GM21360 (cell line): ENCODE results near the gene TAF11L12.
"Not testable (repeated sequence)": the region's sequence is repeated elsewhere in the genome, so short reads cannot be mapped to it uniquely, and the experiment has no call there.

ENCODE experiments used
- ATAC-seq: cut with Tn5 transposase; IDR thresholded peaks from one replicate; pipeline ENCODE4 v1.9.1; 2021; ENCODE audit warnings: mild to moderate bottlenecking, moderate library complexity; ENCODE audit not compliant: unreplicated experiment

The TAF11L12 gene

DNA sequence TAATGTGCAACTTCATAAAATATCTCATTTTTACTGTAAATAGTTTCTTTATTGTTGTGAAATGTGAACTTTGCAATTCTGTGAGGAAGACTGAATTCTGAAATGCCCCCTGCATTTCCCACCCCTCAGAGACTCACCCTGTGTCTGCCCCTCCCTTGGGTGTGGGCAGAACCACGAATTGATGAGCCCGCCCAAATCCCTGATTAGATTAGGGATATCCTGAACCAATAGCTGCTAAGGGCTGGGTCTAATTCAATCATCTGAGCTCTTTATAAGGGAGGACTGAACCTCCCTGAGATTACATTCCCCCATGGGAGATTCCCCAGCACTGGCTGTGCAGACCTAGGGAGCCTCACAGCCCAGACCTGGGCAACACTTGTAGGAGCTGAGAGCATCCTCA, at the start of gene TAF11L12:
Gene TAF11L12 (plus strand): TSS at position 301 of the 400 bp plus-strand sequence.
- not testable (repeated sequence) for ATAC-seq

DNA sequence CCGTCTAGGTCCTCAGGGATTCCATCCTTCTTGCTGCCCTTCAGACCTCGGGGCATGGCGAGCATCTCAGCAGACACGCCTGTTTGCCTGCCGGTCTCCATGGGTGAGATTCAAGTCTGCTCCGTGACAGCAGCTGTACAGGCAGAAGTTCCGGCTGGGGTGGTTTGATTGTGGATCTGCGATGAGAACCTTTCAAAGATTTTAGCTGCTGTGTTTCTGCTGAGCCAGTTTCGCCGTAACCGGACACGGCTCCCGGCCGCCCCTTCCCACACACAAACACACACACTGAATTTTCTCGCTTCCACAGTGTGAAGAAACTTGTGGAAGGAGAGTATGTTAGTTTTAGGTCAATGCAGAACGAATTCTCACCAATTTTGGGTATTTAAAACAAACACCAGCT, 24.5 kb upstream of the TAF11L12 start, which contains the start of gene TAF11L7:
Gene TAF11L7 (minus strand): TSS at position 101 of the 400 bp plus-strand sequence.
- ATAC-seq, result not testable (repeated sequence)

DNA sequence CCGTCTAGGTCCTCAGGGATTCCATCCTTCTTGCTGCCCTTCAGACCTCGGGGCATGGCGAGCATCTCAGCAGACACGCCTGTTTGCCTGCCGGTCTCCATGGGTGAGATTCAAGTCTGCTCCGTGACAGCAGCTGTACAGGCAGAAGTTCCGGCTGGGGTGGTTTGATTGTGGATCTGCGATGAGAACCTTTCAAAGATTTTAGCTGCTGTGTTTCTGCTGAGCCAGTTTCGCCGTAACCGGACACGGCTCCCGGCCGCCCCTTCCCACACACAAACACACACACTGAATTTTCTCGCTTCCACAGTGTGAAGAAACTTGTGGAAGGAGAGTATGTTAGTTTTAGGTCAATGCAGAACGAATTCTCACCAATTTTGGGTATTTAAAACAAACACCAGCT, 19.3 kb upstream of the TAF11L12 start, which contains the start of gene TAF11L8:
Gene TAF11L8 (minus strand): TSS at position 101 of the 400 bp plus-strand sequence.
- ATAC-seq, result not testable (repeated sequence)

DNA sequence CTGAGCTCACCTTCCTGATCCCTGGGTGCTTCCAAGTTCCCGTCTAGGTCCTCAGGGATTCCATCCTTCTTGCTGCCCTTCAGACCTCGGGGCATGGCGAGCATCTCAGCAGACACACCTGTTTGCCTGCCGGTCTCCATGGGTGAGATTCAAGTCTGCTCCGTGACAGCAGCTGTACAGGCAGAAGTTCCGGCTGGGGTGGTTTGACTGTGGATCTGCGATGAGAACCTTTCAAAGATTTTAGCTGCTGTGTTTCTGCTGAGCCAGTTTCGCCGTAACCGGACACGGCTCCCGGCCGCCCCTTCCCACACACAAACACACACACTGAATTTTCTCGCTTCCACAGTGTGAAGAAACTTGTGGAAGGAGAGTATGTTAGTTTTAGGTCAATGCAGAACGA, 15.9 kb upstream of the TAF11L12 start, which contains the start of gene TAF11L9:
Gene TAF11L9 (minus strand): TSS at position 140 of the 400 bp plus-strand sequence.
- not testable (repeated sequence) for ATAC-seq

DNA sequence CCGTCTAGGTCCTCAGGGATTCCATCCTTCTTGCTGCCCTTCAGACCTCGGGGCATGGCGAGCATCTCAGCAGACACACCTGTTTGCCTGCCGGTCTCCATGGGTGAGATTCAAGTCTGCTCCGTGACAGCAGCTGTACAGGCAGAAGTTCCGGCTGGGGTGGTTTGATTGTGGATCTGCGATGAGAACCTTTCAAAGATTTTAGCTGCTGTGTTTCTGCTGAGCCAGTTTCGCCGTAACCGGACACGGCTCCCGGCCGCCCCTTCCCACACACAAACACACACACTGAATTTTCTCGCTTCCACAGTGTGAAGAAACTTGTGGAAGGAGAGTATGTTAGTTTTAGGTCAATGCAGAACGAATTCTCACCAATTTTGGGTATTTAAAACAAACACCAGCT, 12.5 kb upstream of the TAF11L12 start, which contains the start of gene TAF11L10:
Gene TAF11L10 (minus strand): TSS at position 101 of the 400 bp plus-strand sequence.
- not testable (repeated sequence) for ATAC-seq

DNA sequence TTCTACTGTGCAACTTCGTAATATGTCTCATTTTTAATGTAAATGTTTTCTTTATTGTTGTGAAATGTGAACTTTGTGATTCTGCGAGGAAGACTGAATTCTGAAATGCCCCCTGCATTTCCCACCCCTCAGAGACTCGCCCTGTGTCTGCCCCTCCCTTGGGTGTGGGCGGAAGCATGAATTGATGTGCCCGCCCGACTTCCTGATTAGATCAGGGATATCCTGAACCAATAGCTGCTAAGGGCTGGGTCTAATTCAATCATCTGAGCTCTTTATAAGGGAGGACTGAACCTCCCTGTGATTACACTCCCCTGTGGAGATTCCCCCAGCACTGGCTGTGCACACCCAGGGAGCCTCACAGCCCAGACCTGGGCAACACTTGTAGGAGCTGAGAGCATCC, 6.3 kb upstream of the TAF11L12 start, which contains the start of gene TAF11L11:
Gene TAF11L11 (plus strand): TSS at position 304 of the 400 bp plus-strand sequence.
- not testable (repeated sequence) for ATAC-seq

DNA sequence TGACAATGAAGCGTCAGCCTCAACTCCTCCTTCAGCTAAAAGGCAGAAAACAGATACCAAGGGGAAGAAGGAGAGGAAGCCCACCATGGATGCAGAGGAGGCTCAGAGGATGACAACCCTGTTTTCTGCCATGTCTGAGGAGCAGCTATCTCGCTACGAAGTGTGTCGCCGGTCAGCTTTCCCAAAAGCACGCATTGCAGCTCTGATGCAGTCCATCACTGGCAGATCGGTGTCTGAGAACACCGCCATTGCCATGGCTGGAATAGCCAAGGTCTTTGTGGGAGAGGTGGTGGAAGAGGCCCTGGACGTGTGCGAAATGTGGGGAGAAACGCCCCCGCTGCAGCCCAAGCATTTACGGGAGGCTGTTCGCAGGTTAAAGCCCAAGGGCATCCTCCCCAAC, 5.2 kb upstream of the TAF11L12 start:
- no peak for ATAC-seq

DNA sequence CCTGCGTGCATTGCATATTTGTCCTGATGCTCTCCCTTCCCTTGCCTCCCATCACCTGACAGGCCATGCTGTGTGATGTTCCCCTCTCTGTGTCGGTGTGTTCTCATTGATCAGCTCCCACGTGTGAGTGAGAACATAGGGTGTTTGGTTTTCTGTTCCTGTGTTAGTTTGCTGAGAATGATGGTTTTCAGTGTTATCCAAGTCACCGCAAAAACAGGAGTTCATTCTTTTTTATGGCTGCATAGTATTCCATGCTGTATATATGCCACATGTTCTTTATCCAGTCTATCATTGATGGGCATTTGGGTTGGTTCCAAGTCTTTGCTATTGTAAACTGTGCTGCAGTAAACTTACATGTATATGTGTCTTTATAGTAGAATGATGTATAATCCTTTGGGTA, 2.7 kb upstream of the TAF11L12 start:
- not testable (repeated sequence) for ATAC-seq

DNA sequence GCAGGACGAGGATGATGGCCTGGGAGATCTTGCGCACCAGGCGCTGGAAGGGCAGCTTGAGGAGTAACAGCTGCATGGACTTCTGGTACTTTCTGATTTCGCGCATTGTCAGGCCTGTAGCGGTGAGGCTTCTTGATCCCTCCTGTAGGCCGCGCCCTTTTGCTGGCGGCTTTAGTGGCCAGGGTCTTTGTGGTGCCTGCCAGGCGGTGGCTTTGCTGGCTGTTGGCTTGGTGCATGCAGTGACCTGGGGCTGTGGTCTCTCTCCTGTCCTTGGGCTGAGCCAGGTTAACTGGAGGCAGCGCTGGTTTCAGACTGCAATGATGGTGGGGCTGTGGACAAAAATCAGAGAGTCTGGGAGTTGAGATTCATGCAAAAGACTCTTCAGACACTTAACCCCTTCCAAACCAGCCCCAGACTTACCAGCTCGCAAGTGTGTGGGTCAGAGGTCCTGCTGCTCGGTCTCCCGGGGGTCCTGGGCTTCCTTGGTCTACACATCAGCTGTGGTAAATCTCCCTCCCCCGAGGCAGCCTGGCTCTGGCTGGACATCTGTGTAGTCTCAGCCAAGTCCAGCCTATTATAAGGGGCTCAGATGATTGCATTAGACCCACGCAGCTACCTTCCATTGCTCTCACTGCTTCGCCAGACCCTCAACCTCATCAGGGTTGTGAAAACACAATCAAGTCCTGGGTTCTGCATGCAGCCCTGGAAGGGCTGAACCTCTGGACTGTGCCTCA, 4.8 kb downstream of the TAF11L12 start:
- no peak for ATAC-seq

DNA sequence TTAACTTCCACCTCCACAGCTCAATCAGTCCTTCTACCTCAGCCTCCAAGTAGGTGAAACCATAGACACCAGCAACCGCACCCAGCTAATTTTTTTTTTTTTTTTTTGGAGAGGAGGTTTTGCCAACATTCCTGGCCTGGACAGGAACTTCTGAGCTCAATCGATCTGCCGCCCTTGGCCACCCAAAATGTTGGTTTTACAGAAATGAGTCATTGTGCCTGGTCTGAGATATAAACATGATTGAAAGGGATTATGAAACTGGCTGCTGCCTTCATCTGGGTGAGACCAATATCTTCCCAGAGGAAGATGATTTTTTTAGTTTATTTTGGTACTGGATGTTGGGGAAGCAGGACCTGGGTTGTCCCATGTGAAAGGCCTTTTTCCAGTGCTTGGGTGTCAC, 9.2 kb downstream of the TAF11L12 start:
- ATAC-seq, result no peak

DNA sequence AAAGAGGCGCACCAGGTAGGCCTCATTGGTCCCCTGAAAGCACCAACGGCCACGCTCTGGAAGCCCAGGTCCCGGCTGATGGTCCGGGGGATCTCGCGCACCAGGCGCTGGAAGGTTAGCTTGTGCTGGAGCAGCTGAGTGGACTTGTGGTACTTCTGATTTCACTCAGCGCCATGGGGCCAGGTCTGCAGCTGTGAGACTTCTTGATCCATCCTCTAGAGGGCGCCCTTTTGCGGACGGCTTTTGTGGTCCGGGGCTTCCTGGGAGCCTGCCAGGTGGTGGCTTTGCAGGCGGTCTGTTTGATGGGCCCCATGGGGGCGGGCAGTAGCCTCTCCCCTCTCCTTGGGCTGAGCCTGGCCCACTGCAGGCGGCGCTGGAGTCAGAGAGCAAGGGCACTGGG, 10.4 kb downstream of the TAF11L12 start:
- ATAC-seq, result no peak

DNA sequence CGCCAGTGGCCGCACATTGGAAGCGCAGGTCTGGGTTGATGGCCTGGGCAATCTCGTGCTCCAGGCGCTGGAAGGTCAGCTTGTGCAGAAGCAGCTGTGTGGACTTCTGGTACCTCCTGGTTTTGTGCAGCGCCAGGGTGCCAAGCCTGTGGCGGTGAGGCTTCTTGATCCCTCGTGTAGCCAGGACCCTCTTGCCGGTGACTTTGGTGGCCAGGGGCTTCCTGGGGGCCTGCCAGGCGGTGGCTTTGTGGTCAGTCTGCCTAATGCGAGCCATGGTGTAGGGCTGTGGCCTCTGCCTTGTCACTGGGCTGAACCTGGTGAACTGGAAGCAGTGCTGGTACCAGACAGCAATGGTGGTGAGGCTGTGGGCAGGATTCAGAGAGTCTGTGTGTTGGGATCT, 15.5 kb downstream of the TAF11L12 start:
- no peak for ATAC-seq

DNA sequence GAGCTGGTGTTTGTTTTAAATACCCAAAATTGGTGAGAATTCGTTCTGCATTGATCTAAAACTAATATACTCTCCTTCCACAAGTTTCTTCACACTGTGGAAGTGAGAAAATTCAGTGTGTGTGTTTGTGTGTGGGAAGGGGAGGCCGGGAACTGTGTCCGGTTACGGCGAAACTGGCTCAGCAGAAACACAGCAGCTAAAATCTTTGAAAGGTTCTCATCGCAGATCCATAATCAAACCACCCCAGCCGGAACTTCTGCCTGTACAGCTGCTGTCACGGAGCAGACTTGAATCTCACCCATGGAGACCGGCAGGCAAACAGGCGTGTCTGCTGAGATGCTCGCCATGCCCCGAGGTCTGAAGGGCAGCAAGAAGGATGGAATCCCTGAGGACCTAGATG, 21.6 kb downstream of the TAF11L12 start, which contains the start of gene TAF11L13:
Gene TAF11L13 (plus strand): TSS at position 301 of the 400 bp plus-strand sequence.
- ATAC-seq, result not testable (repeated sequence)

DNA sequence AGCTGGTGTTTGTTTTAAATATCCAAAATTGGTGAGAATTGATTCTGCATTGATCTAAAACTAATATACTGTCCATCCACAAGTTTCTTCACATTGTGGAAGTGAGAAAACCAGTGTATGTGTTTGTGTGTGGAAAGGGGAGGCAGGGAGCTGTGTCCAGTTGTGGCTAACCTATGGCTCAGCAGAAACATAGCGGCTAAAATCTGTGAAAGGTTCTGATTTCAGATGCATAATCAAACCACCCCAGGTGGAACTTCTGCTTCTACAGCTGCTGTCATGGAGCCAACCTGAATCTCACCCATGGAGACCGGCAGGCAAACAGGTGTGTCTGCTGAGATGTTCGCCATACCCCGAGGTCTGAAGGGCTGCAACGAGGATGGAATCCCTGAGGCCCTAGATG, 24.0 kb downstream of the TAF11L12 start, which contains the start of gene TAF11L14:
Gene TAF11L14 (plus strand): TSS at position 301 of the 400 bp plus-strand sequence.
- ATAC-seq, result no peak

DNA sequence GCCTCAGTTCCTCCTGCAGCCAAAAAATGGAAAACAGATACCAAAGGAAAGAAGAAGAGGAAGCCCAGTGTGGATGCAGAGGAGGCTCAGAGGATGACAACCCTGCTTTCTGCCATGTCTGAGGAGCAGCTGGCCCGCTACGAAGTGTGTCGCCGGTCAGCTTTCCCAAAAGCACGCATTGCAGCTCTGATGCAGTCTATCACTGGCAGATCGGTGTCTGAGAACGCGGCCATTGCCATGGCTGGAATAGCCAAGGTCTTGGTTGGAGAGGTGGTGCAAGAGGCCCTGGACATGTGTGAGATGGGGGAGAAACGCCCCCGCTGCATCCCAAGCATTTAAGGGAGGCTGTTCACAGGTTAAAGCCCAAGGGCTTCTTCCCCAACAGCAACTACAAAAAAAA, 39.0 kb downstream of the TAF11L12 start:
- not testable (repeated sequence) for ATAC-seq

DNA sequence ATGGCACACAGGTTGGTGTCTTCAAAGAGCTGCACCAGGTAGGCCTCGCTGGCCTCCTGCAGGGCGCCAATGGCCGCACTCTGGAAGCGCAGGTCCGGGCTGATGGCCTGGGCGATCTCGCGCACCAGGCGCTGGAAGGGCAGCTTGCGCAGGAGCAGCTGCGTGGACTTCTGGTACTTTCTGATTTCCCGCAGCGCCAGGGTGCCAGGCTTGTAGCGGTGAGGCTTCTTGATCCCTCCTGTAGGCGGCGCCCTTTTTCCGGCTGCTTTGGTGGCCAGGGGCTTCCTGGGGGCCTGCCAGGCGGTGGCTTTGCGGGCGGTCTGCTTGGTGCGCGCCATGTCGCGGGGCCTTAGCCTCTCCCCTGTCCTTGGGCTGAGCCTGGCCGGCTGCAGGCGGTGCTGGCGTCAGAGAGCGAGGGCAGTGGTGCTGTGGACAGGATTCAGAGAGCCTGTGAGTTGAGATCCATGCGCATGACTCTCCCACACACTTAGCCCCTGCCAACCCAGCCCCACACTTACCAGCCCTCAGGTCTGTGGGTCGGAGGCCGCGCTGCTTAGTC, 45.1 kb downstream of the TAF11L12 start:
- not testable (repeated sequence) for ATAC-seq

DNA sequence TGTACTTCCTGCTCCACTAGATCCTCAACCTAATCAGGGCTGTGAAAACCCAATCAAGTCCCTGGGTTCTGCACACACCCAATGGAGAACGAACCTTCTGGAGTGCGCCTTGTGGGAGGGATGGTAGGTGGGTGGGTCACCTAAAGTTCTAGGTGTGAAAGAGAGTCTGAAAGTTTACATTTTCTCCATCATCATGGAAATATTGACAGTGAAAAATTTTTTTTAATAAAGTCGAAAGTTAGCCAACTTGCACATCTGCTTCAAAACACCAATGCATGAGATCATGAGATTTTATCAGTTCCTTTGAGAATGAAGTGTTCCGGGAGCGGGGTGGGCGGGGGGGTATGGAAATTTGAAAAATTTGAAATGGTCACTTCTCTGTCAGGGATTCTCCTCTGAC, 45.7 kb downstream of the TAF11L12 start:
- no peak for ATAC-seq
